ENCODE results near the gene OTOP1. TPM values are rescaled to one million over a fixed set of nuclear protein-coding genes. Genes with fewer than 3 reads are reported as not detected.
"Not testable (repeated sequence)": the region's sequence is repeated elsewhere in the genome, so short reads cannot be mapped to it uniquely, and the experiment has no call there.

The OTOP1 gene, protein sequence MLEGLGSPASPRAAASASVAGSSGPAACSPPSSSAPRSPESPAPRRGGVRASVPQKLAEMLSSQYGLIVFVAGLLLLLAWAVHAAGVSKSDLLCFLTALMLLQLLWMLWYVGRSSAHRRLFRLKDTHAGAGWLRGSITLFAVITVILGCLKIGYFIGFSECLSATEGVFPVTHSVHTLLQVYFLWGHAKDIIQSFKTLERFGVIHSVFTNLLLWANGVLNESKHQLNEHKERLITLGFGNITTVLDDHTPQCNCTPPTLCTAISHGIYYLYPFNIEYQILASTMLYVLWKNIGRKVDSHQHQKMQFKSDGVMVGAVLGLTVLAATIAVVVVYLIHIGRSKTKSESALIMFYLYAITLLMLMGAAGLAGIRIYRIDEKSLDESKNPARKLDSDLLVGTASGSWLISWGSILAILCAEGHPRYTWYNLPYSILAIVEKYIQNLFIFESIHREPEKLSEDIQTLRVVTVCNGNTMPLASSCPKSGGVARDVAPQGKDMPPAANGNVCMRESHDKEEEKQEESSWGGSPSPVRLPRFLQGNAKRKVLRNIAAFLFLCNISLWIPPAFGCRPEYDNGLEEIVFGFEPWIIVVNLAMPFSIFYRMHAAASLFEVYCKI
- not detected for polyA plus RNA-seq (2012; ENCODE audit: insufficient read depth, insufficient read length)

DNA sequence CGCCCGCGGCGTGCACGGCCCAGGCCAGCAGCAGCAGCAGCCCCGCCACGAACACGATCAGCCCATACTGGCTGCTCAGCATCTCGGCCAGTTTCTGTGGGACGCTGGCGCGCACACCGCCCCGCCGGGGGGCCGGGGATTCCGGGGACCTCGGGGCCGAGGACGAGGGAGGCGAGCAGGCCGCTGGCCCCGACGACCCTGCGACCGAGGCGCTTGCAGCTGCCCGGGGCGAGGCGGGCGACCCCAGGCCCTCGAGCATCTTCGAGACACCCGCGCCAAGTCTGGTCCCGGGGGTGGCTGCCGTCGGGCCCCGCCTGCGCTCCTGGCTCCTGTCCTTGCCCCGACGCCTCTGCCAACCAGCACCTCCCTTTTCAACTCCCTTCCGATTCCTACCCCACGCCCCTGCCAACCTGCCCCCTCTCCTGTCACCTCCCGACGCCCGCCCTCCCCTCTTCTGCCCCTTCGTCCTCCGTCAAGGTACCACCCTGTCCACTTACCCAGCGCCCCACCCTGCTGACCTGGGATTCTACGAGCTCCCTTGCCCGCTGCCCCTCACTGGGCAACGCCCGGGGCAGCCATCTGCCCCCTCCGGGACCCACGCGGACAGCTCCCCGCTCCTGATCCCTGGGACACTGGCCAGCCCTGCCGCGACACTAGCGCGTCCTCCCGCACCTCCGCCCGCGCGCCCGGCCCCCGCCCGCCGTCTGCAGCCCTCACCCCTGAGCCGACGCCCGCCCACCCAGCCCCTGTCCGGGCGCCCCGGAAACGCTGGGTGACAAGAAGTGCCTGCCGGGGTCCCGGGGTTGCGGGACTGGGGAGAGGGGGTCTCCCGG lies at the start of gene OTOP1:
Gene OTOP1, minus strand, starts transcription at position 324 of the 833 bp plus-strand sequence. Its CDS starts 65 bp downstream, at position 259.
- no peak within 1 kb of the TSS for H3K4me3 ChIP-seq (ENCODE audit: low read length)
- DNase-seq (ENCODE audit: low read depth, low spot score), result no peak

DNA sequence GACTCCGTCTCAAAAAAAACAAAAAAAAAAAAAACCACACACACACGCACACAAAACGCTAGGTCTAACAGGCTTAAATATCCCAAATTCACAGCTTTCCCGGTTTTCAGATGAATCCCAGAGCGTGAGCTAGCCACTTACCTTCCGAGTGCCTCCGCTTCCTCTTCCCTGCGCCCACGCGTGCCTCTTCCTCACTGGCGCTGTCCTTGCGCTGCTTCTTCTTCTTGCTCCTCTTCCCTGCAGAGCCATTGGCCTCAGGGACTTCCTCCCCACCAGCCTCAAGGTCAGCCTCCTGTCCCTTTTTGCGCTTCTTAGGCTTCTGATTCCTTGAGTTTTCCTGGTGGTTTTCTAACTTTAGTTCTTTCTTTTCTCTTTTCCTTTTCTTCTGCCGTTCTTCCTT lies 47.5 kb upstream of the OTOP1 start:
- no peak overlapping the region for H3K4me3 ChIP-seq (ENCODE audit: low read length)
- DNase-seq (ENCODE audit: low read depth, low spot score), result no peak

DNA sequence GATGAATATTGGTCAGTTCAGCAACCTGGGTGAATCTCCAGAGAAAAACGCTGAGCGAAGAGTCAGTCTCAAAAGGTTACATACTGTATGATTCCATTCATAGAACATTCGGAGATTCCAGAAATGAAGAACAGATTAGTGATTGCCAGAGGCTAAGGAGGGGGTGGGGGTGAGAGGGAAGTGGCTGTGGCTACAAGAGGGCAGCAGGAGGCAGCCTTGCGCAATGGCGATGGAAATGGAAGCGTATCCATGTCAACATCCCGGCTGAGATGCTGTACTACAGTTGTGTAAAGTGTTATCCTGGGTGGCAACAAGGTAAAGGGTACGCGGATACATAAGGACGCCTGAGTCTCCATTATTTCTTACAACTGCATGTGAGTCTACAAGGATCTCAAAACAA lies 45.2 kb upstream of the OTOP1 start:
- DNase-seq (ENCODE audit: low read depth, low spot score), result no peak
- H3K4me3 ChIP-seq (ENCODE audit: low read length), result no peak overlapping the region

DNA sequence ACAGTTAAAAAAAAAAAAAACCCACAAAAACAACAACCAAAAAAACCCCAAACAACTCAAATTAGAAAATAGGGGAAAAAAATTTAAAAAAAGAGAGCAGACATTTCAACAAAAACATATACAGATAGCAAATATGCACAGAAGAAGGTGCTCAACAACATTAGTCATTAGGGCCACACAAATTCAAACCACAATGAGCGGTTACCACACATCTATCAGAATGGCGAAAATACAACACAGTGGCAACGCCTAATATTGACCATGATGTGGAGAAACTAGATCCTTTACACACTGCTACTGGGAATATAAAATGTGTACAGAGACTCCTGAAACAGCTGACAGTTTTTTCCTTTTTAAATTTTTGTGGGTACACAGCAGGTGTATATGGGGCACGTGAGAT lies 43.8 kb upstream of the OTOP1 start:
- DNase-seq (ENCODE audit: low read depth, low spot score), result no peak
- H3K4me3 ChIP-seq (ENCODE audit: low read length), result no peak overlapping the region

DNA sequence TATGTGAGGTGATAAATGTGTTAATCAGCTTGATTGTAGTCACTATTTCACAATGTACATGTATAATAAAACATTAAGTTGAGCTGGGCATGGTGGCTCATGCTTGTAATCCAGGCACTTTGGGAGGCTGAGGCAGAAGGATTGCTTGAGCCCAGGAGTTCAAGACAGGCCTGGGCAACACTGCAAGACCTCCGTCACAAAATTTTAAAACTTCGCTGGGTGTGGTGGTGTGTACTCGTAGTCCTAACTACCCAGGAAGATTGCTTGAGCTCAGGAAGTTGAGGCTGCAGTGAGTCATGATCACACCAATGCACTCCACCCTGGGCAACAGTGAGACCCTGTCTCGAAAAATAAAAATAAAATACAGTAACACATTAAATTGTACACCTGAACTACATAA lies 43.1 kb upstream of the OTOP1 start:
- no peak overlapping the region for H3K4me3 ChIP-seq (ENCODE audit: low read length)
- DNase-seq (ENCODE audit: low read depth, low spot score), result no peak

DNA sequence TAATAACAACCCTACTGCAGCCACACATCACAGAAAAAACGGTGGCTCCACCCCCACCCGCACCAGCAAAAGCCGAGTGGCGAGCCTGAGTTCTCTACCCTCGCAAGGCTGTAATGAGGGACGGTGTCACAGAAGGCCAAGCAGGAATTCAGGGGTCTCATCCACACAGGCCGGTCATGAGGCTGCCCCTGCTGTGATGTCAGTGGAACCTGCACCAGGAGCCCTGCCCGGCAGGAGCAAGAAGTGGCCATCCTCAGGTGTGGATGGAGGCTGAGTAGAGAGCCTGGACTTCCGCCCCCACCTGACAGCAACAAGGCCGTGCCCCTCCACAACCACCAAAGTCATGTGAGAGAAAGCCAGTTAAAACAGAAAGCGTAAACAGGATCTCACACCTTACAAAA lies 42.6 kb upstream of the OTOP1 start:
- no peak for DNase-seq (ENCODE audit: low read depth, low spot score)

DNA sequence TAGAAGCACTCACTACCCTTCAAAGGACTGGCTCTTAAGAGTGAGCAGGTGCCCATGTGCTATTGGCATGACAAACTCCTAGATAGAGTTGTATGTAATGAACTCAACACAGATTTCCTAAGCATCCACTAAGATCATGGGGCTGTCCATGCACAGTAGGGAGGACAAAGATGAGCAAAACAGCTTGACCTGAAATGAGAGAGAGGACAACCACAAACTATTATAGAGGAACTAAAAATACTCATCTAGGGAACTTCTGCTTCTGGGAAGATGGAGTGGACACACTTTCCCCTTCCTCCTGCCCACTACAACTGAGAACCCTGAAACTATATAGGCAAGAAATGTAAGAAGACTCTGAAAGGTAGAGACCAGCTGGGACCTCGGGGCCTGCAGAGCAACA lies 42.0 kb upstream of the OTOP1 start:
- DNase-seq (ENCODE audit: low read depth, low spot score), result no peak

More for the DNA sequence above, 42.6 kb upstream of the OTOP1 start:
- H3K4me3 ChIP-seq (ENCODE audit: low read length), result no peak overlapping the region

DNA sequence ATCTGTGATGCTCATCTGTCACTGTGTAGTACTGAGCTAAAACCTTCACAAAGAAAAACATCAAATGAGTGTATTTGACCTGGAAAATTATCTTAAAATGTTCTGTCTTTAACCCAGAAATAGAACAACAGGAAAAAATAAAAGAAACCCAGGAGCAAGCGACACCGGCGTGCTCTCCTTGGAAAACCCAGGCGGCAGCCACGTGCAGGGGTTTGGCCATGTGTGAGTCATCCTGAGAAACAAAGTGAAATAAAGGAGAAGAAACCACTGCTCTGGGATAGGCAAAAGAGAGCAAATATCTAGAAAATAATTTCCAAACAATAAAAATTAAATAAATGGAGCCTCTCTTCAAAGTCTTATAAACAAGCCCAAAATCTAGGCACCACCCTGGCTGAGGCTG lies 41.3 kb upstream of the OTOP1 start:
- no peak for DNase-seq (ENCODE audit: low read depth, low spot score)
- H3K4me3 ChIP-seq (ENCODE audit: low read length), result no peak overlapping the region

More for the DNA sequence above, 42.0 kb upstream of the OTOP1 start:
- H3K4me3 ChIP-seq (ENCODE audit: low read length), result no peak overlapping the region

DNA sequence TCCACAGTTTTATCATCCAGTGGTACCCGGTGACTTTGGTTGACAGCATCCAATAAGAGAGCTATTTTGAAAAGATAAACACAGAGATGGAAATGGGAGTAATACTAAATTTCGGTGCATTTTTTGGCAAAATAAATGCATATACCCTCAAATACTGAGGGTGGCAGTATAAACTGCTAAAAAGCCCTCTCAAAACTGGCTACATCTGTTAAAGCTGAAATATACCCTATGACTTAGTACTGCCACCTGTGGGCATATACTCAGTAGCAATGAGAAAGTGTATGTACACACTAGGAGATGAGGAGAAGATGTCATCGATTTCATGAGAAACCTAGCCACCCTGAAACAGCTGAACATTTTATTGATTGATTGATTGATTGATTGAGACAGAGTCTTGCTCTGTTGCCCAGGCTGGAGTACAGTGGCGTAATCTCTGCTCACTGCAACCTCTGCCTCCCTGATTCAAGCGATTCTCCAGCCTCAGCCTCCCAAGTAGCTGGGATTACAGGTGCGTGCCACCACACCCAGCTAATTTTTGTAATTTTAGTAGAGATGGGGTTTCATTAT lies 33.5 kb upstream of the OTOP1 start:
- H3K4me3 ChIP-seq (ENCODE audit: low read length), result no peak overlapping the region
- DNase-seq (ENCODE audit: low read depth, low spot score), result peak; percentile 81

DNA sequence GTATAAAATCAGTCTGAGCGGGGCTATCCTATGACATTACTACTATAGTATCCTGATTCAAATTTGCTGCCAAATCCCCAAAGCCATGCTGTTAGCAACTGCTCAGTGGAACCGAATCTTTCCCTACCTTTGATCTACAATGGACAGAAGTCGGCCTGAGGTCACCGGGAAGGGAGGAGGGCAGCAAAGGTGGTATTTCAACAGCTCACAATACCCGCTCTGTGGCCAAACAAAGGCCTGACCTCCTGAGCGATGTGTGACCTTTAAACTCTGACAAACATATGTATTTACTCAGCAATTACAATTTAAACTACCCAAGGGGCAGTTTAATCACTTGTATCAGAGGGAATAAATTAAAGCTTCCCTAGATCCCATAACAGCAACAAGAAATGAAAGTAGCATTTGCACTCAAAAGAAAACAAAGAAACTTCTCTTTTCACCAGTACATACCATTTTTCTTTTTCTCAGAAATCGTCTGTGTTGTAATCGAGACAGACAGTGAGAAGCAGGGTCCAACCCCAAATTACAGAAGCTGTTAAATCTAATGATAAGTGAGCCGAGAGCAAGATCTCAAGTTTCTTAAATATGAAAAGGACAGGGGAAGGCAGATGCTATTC lies 32.9 kb upstream of the OTOP1 start:
- H3K4me3 ChIP-seq (ENCODE audit: low read length), result no peak overlapping the region
- DNase-seq (ENCODE audit: low read depth, low spot score), result no peak

DNA sequence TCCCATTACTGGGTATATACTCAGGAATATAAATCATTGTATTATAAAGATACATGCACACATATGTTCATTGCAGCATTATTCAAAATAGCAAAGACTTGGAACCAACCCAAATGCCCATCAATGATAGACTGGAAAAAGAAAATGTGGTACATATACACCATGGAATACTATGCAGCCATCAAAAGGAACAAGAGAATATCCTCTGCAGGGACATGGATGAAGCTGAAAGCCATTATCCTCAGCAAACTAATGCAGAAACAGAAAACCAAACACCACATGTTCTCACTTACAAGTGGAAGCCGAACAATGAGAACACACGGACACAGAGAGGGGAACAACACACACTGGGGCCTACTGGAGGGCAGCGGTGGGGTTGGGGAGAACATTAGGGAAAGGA lies 31.0 kb upstream of the OTOP1 start:
- not testable (repeated sequence) for DNase-seq (ENCODE audit: low read depth, low spot score)

DNA sequence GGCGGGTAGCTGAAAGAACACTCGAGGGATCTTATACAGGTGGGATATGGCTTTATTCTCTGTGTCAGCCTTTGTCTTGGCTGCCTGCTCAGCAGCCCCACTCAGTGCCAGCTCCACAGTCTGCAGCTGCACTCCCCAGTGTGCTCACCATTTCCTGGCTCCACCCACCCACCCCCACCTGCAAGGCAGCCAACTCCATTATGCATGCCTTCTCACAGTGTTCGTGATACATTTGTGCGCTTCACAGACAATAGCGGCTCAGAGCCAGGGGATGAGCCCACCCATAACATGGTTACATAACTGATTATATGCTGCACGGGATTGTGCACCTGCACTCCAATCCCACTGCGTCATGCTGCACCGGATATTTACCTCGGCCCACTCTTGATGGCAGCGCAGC lies 30.1 kb upstream of the OTOP1 start:
- no peak overlapping the region for H3K4me3 ChIP-seq (ENCODE audit: low read length)
- peak; percentile 17 for DNase-seq (ENCODE audit: low read depth, low spot score)

More for the DNA sequence above, 31.0 kb upstream of the OTOP1 start:
- not testable (repeated sequence) for H3K4me3 ChIP-seq (ENCODE audit: low read length)

DNA sequence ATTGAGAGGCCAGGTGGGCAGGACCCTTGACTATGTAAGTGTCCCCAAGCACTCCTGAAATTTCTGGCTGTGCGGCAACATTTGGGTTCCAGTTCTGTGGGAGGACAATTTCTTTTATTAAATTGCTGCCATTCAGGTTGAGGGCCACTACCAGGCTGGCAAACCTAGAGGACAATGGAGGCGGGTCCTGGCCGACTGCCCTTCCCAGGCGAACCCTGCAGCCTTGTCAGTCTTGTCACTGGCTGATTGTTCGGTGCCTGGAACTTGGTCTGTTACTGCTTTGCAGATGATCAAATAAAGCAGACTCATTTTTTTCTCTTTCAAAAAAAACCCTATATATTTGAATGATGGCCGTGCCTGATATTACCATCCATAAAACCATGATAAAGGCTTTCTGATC lies 27.9 kb upstream of the OTOP1 start:
- no peak overlapping the region for H3K4me3 ChIP-seq (ENCODE audit: low read length)
- no peak for DNase-seq (ENCODE audit: low read depth, low spot score)

DNA sequence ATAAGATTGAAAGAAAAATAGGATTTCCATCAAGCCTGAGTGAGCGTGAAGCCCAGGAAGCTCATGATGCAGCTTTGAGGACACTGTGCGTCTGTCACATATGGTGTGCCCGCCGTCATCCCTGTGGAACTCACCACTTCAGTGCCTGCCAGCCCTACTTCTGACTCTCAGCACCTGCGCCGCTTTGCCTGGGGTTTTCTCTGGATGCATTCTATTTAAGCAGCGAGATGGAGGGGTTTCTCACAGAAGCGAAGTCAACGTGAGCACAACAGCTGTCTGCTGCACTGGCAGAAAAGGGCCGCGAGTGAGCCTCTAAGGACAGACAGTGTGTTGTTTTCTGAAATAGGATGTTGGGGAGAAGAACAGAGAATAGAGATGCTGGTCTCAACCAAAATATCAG lies 27.5 kb upstream of the OTOP1 start:
- H3K4me3 ChIP-seq (ENCODE audit: low read length), result no peak overlapping the region
- DNase-seq (ENCODE audit: low read depth, low spot score), result no peak

DNA sequence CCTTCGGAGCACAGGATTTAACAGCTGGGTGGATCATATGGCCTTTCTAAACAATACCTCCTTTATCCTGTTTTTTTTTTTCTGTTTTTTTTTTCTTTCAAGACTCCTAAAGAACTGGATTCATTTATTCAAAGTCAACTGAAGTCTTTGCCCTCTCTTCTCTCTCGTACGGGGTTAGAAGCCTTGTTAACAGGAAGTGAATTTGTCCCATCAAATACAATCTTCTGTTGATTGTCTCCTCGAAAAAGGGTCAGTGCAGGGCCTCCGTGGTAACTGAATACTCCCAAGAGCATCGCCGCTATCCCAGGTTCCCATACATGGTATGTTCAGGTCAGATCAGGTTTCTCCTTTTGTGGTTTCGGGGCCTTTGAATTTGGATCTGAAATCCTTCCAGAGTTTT lies 23.1 kb upstream of the OTOP1 start:
- no peak overlapping the region for H3K4me3 ChIP-seq (ENCODE audit: low read length)
- no peak for DNase-seq (ENCODE audit: low read depth, low spot score)

DNA sequence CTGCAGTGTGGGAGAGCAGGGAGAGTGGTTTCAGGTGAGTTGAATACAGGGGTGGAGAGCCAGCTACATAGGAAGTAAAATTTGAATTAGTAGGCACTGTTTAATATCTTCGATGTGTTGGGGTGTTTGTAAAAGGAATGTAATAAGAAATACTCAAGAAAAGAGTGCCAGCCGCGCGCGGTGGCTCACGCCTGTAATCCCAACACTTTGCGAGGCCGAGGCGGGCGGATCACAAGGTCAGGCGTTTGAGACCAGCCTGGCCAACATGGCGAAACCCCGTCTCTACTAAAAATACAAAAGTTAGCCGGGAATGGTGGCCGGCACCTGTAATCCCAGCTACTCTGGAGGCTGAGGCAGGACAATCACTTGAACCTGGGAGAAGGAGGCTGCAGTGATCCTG lies 22.6 kb upstream of the OTOP1 start:
- H3K4me3 ChIP-seq (ENCODE audit: low read length); DNase-seq (ENCODE audit: low read depth, low spot score): not testable (repeated sequence)

DNA sequence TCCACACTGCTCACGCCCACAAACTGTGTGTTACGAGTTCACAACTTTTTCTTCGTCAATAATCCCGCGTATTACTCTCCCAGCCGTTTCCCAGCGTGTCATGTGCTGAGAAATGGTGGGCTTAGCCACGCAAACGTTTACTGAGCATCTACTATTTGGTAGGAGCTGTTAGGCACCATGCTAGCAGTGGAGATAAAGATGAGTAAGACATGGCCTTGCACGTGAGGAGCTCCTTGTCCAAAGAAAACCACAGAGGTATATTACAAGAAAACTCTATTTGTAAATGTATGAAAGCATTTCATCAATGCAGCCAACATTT lies 22.1 kb upstream of the OTOP1 start:
- no peak for DNase-seq (ENCODE audit: low read depth, low spot score)
- peak overlapping the region; percentile 97 for H3K4me3 ChIP-seq (ENCODE audit: low read length)

DNA sequence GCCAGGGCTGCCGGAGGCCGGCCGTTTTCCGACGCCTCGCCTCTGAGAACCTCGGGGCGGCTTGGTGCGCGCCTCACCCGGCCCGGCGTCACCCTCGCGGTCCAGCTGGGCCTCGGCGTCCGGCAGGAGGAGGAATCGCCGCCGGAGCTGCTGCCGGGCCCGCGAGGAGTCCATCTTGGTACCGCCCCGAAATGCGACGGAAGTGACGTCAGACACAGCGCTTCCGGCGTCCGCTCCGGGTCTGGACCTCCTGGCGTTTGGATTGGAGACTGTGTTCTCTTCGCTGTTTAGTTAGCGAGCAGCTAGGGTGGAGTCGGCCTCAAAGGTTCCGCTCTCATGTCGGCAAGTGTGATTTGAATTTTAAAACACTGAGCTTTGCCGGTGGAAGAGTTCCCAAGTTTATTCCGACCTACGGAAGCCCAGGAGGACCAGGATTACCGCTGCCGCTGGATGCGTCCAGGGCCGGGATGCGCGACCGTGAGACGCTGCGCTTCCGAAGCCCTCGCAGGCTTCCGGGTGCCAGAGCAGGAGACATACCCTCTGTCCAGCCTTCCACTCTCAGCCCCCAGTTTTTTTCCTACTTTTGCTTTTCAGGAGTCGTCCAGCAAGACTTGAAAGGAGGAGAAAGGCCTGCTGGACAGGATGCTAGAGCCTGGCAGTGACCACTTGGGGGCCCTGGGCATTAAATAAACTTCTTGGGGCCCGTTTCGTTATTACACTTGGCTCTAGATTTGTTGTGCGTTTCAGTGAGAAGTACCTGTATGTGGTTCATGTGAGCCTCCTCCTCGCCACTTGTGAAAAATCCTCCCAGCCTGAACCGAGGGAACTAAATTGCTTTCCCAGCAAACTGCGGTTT lies 21.5 kb upstream of the OTOP1 start, which contains the start of gene TMEM128:
Gene TMEM128, minus strand, starts transcription at position 195 of the 856 bp plus-strand sequence. Its CDS starts 21 bp downstream, at position 174.
- DNase-seq (ENCODE audit: low read depth, low spot score), result peak; percentile 86
- peak within 1 kb of the TSS; percentile 97 for H3K4me3 ChIP-seq (ENCODE audit: low read length)

Data from Jurkat, Clone E6-1 (cell line).